DOHH2 (cell line): ENCODE results near the gene KCNQ1.

Experiments
- H3F3A ChIP-seq: fragments of 200-600 bp; sonication (generic), shearing (Covaris generic); 2 replicates; pipeline ENCODE4 v1.6.0; 2016; ENCODE audit warnings: antibody characterized with exemption, mild to moderate bottlenecking; ENCODE audit not compliant: control insufficient read depth, insufficient read depth
- H3K27ac ChIP-seq: fragments of 200-600 bp; sonication (generic); 2 replicates; pipeline ENCODE4 v1.5.1; 2014; ENCODE audit warnings: low read depth, mild to moderate bottlenecking, low read length, moderate library complexity
- H3K27me3 ChIP-seq: fragments of 200-600 bp; sonication (generic); 2 replicates; pipeline ENCODE4 v1.6.1; 2014; ENCODE audit warnings: mild to moderate bottlenecking, low read length, mixed read lengths; ENCODE audit not compliant: control insufficient read depth
- H3K36me3 ChIP-seq: fragments of 200-600 bp; sonication (generic); 2 replicates; pipeline ENCODE4 v1.6.1; 2014; ENCODE audit warnings: mild to moderate bottlenecking, low read length, moderate library complexity, mixed read lengths; ENCODE audit not compliant: control insufficient read depth
- H3K4me1 ChIP-seq: fragments of 200-600 bp; sonication (generic); 2 replicates; pipeline ENCODE4 v1.6.1; 2014; ENCODE audit warnings: mild to moderate bottlenecking, low read length, mixed read lengths; ENCODE audit not compliant: control insufficient read depth
- H3K4me2 ChIP-seq: fragments of 200-600 bp; sonication (generic); 2 replicates; pipeline ENCODE4 v1.6.0; 2014; ENCODE audit warnings: mild to moderate bottlenecking, low read length, moderate library complexity
- H3K4me3 ChIP-seq: fragments of 200-600 bp; sonication (generic); 2 replicates; pipeline ENCODE4 v1.5.1; 2014; ENCODE audit warnings: mild to moderate bottlenecking, low read length, mixed read lengths
- H3K79me2 ChIP-seq: fragments of 200-600 bp; sonication (generic); 2 replicates; pipeline ENCODE4 v1.6.1; 2014; ENCODE audit warnings: mild to moderate bottlenecking, low read length, mixed read lengths; ENCODE audit not compliant: control insufficient read depth
- H3K9me2 ChIP-seq: fragments of 200-600 bp; sonication (generic); replicated peaks from 2 replicates; pipeline ENCODE4 v1.6.1; 2014; ENCODE audit warnings: mild to moderate bottlenecking, low read length, mixed read lengths; ENCODE audit not compliant: control insufficient read depth
- H3K9me3 ChIP-seq: fragments of 200-600 bp; sonication (generic); 2 replicates; pipeline ENCODE4 v1.6.1; 2014; ENCODE audit warnings: antibody characterized with exemption, low read length, mixed read lengths; ENCODE audit not compliant: control insufficient read depth, insufficient read depth
- H4K20me1 ChIP-seq: fragments of 200-600 bp; sonication (generic); 2 replicates; pipeline ENCODE4 v1.6.0; 2014; ENCODE audit warnings: low read depth, mild to moderate bottlenecking, antibody characterized with exemption, low read length, moderate library complexity; ENCODE audit not compliant: control insufficient read depth, insufficient read depth
- CTCF ChIP-seq: fragments of 200-600 bp; sonication (generic); IDR thresholded peaks from one replicate; pipeline ENCODE4 v1.5.1; 2014; ENCODE audit warnings: antibody characterized with exemption, mild to moderate bottlenecking, low read depth, low read length; ENCODE audit not compliant: poor library complexity, severe bottlenecking
- EZH2phosphoT487 ChIP-seq: fragments of 200-600 bp; sonication (generic); IDR thresholded peaks from 2 replicates; pipeline ENCODE4 v1.6.1; 2017; ENCODE audit warnings: borderline replicate concordance, mild to moderate bottlenecking, antibody characterized with exemption, low read length, moderate library complexity, mixed read lengths

The KCNQ1 gene

GRCh38 chr11:2559527-2560311 lies 114.9 kb downstream of the KCNQ1 start:
- Histone ChIP-seq H3K36me3 (no peaks in the 10 kb centered on the region), H3K9me2 (no peaks in the 10 kb centered on the region), H3K4me1 (no peaks in the 10 kb centered on the region), H3K27me3 (no peaks in the 10 kb centered on the region), H3K9me3 (no peaks in the 10 kb centered on the region), H3K79me2 (no peaks in the 10 kb centered on the region), H3F3A (no peaks in the 10 kb centered on the region), H3K27ac (no peak overlapping the region), H3K4me3 (no peak overlapping the region), H4K20me1 (no peaks in the 10 kb centered on the region), H3K4me2 (no peak overlapping the region)
- TF ChIP-seq EZH2phosphoT487, result no peak
- no peak for TF ChIP-seq CTCF

- H3K27ac ChIP-seq, result no peak overlapping the region
- H3K79me2 ChIP-seq, result no peaks in the 10 kb centered on the region
- no peaks in the 10 kb centered on the region for H3K9me3 ChIP-seq
- H3K27me3 ChIP-seq, result no peaks in the 10 kb centered on the region
- no peaks in the 10 kb centered on the region for H3K4me1 ChIP-seq
- no peaks in the 10 kb centered on the region for H4K20me1 ChIP-seq
- no peaks in the 10 kb centered on the region for H3K9me2 ChIP-seq
- H3K4me2 ChIP-seq, result no peak overlapping the region
- H3K36me3 ChIP-seq, result no peaks in the 10 kb centered on the region
- no peak overlapping the region for H3K4me3 ChIP-seq
- TF ChIP-seq EZH2phosphoT487, result no peak
- TF ChIP-seq CTCF, result no peak
- H3F3A ChIP-seq, result no peaks in the 10 kb centered on the region
These were observed 117.1 kb downstream of the KCNQ1 start for GRCh38 chr11:2561696-2562581.

- no peak overlapping the region for H3K27ac ChIP-seq
- no peaks in the 10 kb centered on the region for H3K9me2 ChIP-seq
- H3K4me2 ChIP-seq, result no peak overlapping the region
- no peaks in the 10 kb centered on the region for H3K27me3 ChIP-seq
- no peaks in the 10 kb centered on the region for H3K9me3 ChIP-seq
- TF ChIP-seq EZH2phosphoT487 (no peak), CTCF (no peak)
- no peaks in the 10 kb centered on the region for H3K36me3 ChIP-seq
- no peaks in the 10 kb centered on the region for H3F3A ChIP-seq
- no peak overlapping the region for H3K4me3 ChIP-seq
- H3K4me1 ChIP-seq, result no peaks in the 10 kb centered on the region
- no peaks in the 10 kb centered on the region for H3K79me2 ChIP-seq
- H4K20me1 ChIP-seq, result no peaks in the 10 kb centered on the region
These were observed 118.0 kb downstream of the KCNQ1 start for GRCh38 chr11:2562890-2563212.
